ENCODE data around the gene TUBE1. TPM values are rescaled to one million over a fixed set of nuclear protein-coding genes. Genes with fewer than 3 reads are reported as not detected.
"Not testable (repeated sequence)": the region's sequence is repeated elsewhere in the genome, so short reads cannot be mapped to it uniquely, and the experiment has no call there.

TUBE1 gene
- total RNA-seq, 1 experiment from 2014 or later, result 11.6 TPM

- no peak overlapping the region for H4K91ac ChIP-seq (ENCODE audit: insufficient read length, low read depth, low read length)
- peak overlapping the region in 1 of 3 experiments; percentile 20; a peak in 1 of 7 replicates for H3K27ac Mint-ChIP-seq
- WGBS (ENCODE audit: extremely low coverage, insufficient read length, low lambda C conversion rate), result no CpG with 5 or more reads among the region's 6 CpGs
Measured at GRCh38 chr6:112049026-112049799, 38.1 kb downstream of the TUBE1 start.

GRCh38 chr6:112047523-112047922 lies 39.8 kb downstream of the TUBE1 start:
- not testable (repeated sequence) for H2BK12ac ChIP-seq (ENCODE audit: insufficient read length, low read depth, low read length); H3K14ac ChIP-seq (ENCODE audit: insufficient read depth, low read length); H2BK15ac ChIP-seq (ENCODE audit: low read depth, low read length); DNase-seq; H3K4me1 Mint-ChIP-seq; H2BK20ac ChIP-seq (ENCODE audit: low read depth, low read length, poor library complexity, severe bottlenecking); H2AK5ac ChIP-seq (ENCODE audit: insufficient read length, low read length); H3K9me3 ChIP-seq (ENCODE audit: control insufficient read depth, low read depth, low read length); H2AFZ ChIP-seq (ENCODE audit: low read length); H3K23me2 ChIP-seq (ENCODE audit: insufficient read length, low read depth, low read length, poor library complexity, severe bottlenecking); H3K36me3 Mint-ChIP-seq (ENCODE audit: insufficient read depth in 1 of 3, low read depth in 3 of 3); H3K27me3 ChIP-seq (ENCODE audit: insufficient read depth, low read length); H3K9ac ChIP-seq (ENCODE audit: extremely low read depth, insufficient read length, low read length); H3K23ac ChIP-seq (ENCODE audit: insufficient read length, low read depth, low read length); H3K4me3 Mint-ChIP-seq; H3K79me1 ChIP-seq (ENCODE audit: insufficient read depth, low read depth, low read length, poor library complexity, severe bottlenecking); H3K27me3 Mint-ChIP-seq (ENCODE audit: low read depth); H3T11ph ChIP-seq (ENCODE audit: low read length); H3K27ac Mint-ChIP-seq; H4K91ac ChIP-seq (ENCODE audit: insufficient read length, low read depth, low read length); H3K9me3 Mint-ChIP-seq; H4K20me1 ChIP-seq (ENCODE audit: control insufficient read depth, insufficient read depth, insufficient read length); H3K4me1 ChIP-seq (ENCODE audit: insufficient read depth, low read length); H2BK5ac ChIP-seq (ENCODE audit: insufficient read length, low read length); H2BK120ac ChIP-seq (ENCODE audit: low read depth, low read length, poor library complexity, severe bottlenecking); H4K5ac ChIP-seq (ENCODE audit: insufficient read length, low read depth, low read length); H3K79me2 ChIP-seq (ENCODE audit: insufficient read depth, low read length); H3K4me2 ChIP-seq (ENCODE audit: insufficient read depth, insufficient read length, low read length); H3K27ac ChIP-seq (ENCODE audit: insufficient read length, low read depth, low read length); H3K56ac ChIP-seq (ENCODE audit: insufficient read length, low read depth, low read length); H3K4ac ChIP-seq (ENCODE audit: low read depth, low read length); H3K18ac ChIP-seq (ENCODE audit: insufficient read length, low read depth, low read length); H4K8ac ChIP-seq (replicated peaks; ENCODE audit: insufficient read length, low read depth, low read length)
- WGBS (ENCODE audit: extremely low coverage, insufficient read length, low lambda C conversion rate), result no CpG with 5 or more reads among the region's 25 CpGs

More at GRCh38 chr6:112049026-112049799, 38.1 kb downstream of the TUBE1 start:
- no peaks in the 10 kb centered on the region for H3K27me3 ChIP-seq (ENCODE audit: insufficient read depth, low read length)
- H2AFZ ChIP-seq (ENCODE audit: low read length), result no peak overlapping the region
- no peak overlapping the region for H2AK5ac ChIP-seq (ENCODE audit: insufficient read length, low read length)
- no peak overlapping the region for H3K56ac ChIP-seq (ENCODE audit: insufficient read length, low read depth, low read length)
- no peaks in the 10 kb centered on the region for H3K79me1 ChIP-seq (ENCODE audit: insufficient read depth, low read depth, low read length, poor library complexity, severe bottlenecking)
- no peaks in the 10 kb centered on the region for H4K20me1 ChIP-seq (ENCODE audit: control insufficient read depth, insufficient read depth, insufficient read length)
- no peak overlapping the region for H4K8ac ChIP-seq (replicated peaks; ENCODE audit: insufficient read length, low read depth, low read length)
- H3K27ac ChIP-seq (ENCODE audit: insufficient read length, low read depth, low read length), result no peak overlapping the region
- H3T11ph ChIP-seq (ENCODE audit: low read length), result no peak overlapping the region
- H2BK12ac ChIP-seq (ENCODE audit: insufficient read length, low read depth, low read length), result no peak overlapping the region
- H3K79me2 ChIP-seq (ENCODE audit: insufficient read depth, low read length), result no peaks in the 10 kb centered on the region
- H2BK20ac ChIP-seq (ENCODE audit: low read depth, low read length, poor library complexity, severe bottlenecking), result no peak overlapping the region
- H3K9me3 Mint-ChIP-seq, result peaks cover 4 to 7% of the 10 kb centered on the region in 2 experiments; a peak in 3 of 5 replicates
- H3K18ac ChIP-seq (ENCODE audit: insufficient read length, low read depth, low read length), result no peak overlapping the region
- TF ChIP-seq CTCF (conservative IDR thresholded peaks at IDR 0.05), result no peak
- no peak overlapping the region for H3K14ac ChIP-seq (ENCODE audit: insufficient read depth, low read length)
- H3K4me1 Mint-ChIP-seq, result no peaks in the 10 kb centered on the region
- no peaks in the 10 kb centered on the region for H3K4me1 ChIP-seq (ENCODE audit: insufficient read depth, low read length)
- peaks cover 1% of the 10 kb centered on the region; the same call in 1 of the 2 replicates for H3K27me3 Mint-ChIP-seq (ENCODE audit: low read depth)
- H3K4me3 Mint-ChIP-seq, result no peak overlapping the region
- H3K9me3 ChIP-seq (ENCODE audit: control insufficient read depth, low read depth, low read length), result no peaks in the 10 kb centered on the region
- no peak overlapping the region for H3K23ac ChIP-seq (ENCODE audit: insufficient read length, low read depth, low read length)
- H2BK120ac ChIP-seq (ENCODE audit: low read depth, low read length, poor library complexity, severe bottlenecking), result no peak overlapping the region
- no peak overlapping the region for H2BK5ac ChIP-seq (ENCODE audit: insufficient read length, low read length)
- DNase-seq, result no peak
- peaks cover 2% of the 10 kb centered on the region for H3K23me2 ChIP-seq (ENCODE audit: insufficient read length, low read depth, low read length, poor library complexity, severe bottlenecking)
- no peak overlapping the region for H3K9ac ChIP-seq (ENCODE audit: extremely low read depth, insufficient read length, low read length)
- H3K4me2 ChIP-seq (ENCODE audit: insufficient read depth, insufficient read length, low read length), result no peak overlapping the region
- H3K4ac ChIP-seq (ENCODE audit: low read depth, low read length), result no peak overlapping the region
- H2BK15ac ChIP-seq (ENCODE audit: low read depth, low read length), result no peak overlapping the region
- no peak overlapping the region for H4K5ac ChIP-seq (ENCODE audit: insufficient read length, low read depth, low read length)
- H3K36me3 Mint-ChIP-seq (ENCODE audit: insufficient read depth in 1 of 3, low read depth in 3 of 3), result peaks cover 0 to 7% (median 0%) of the 10 kb centered on the region in 3 experiments; a peak in 2 of 7 replicates

Data from H9 (cell line).